Osteocyte (in vitro differentiated cells): Measurements from ENCODE around the gene CXorf38. TPM values are rescaled to one million over a fixed set of nuclear protein-coding genes. Genes with fewer than 3 reads are reported as not detected.

ENCODE experiments used
- DNase-seq: peaks from one replicate; pipeline ENCODE4 v3.0.0; 2021; ENCODE audit warnings: mixed read lengths; ENCODE audit not compliant: unreplicated experiment; ENCODE audit errors: extremely low spot score
- H3K27ac Mint-ChIP-seq: one replicate; pipeline ENCODE4 v1.8.0; 2021; ENCODE audit warnings: mild to moderate bottlenecking, mixed read lengths; ENCODE audit not compliant: unreplicated experiment
- H3K27me3 Mint-ChIP-seq: one replicate; pipeline ENCODE4 v1.8.0; 2021; ENCODE audit warnings: mixed read lengths; ENCODE audit not compliant: unreplicated experiment
- H3K36me3 Mint-ChIP-seq: one replicate; pipeline ENCODE4 v1.8.0; 2021; ENCODE audit warnings: mixed read lengths; ENCODE audit not compliant: unreplicated experiment
- H3K4me1 Mint-ChIP-seq: one replicate; pipeline ENCODE4 v1.8.0; 2021; ENCODE audit warnings: mixed read lengths; ENCODE audit not compliant: unreplicated experiment
- H3K4me3 Mint-ChIP-seq: one replicate; pipeline ENCODE4 v1.8.0; 2021; ENCODE audit warnings: mild to moderate bottlenecking, moderate library complexity, mixed read lengths; ENCODE audit not compliant: unreplicated experiment
- H3K9me3 Mint-ChIP-seq: one replicate; pipeline ENCODE4 v1.8.0; 2021; ENCODE audit warnings: mixed read lengths; ENCODE audit not compliant: unreplicated experiment
- total RNA-seq: library from RNA; stranded (reverse); gene quantifications from 2 replicates; pipeline ENCODE4 v1.2.1, GENCODE V29; 2021
- TF ChIP-seq, protein P1 (sequence below): fragments of 200-600 bp; sonication (generic); IDR thresholded peaks from 2 replicates; pipeline ENCODE4 v1.5.0; 2021; ENCODE audit warnings: antibody characterized with exemption, mild to moderate bottlenecking, moderate library complexity

Gene CXorf38
- total RNA-seq, 1 donor from 2014 or later, result 9.9 TPM

DNA sequence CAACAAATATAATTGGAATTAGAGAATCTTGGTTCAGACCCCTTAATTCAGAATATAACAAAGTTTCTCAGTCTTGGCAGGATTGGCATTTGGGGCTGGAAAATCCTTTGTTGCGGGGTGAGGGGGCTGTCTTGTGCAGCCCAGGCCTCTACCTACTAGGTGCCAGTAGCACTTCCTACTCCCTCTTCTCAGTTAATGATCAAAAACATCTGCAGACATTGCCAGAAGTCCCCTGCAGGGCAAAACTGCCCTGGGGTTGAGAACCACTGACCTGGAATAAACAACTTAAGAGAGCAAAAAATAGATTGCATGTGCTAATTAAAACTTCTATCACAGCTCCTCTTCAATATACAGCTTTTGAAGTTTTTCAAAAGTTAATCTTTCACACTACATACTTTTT is 36.7 kb upstream of the CXorf38 start:
- peaks cover 22% of the 10 kb centered on the region for H3K36me3 Mint-ChIP-seq
- TF ChIP-seq, protein P1, sequence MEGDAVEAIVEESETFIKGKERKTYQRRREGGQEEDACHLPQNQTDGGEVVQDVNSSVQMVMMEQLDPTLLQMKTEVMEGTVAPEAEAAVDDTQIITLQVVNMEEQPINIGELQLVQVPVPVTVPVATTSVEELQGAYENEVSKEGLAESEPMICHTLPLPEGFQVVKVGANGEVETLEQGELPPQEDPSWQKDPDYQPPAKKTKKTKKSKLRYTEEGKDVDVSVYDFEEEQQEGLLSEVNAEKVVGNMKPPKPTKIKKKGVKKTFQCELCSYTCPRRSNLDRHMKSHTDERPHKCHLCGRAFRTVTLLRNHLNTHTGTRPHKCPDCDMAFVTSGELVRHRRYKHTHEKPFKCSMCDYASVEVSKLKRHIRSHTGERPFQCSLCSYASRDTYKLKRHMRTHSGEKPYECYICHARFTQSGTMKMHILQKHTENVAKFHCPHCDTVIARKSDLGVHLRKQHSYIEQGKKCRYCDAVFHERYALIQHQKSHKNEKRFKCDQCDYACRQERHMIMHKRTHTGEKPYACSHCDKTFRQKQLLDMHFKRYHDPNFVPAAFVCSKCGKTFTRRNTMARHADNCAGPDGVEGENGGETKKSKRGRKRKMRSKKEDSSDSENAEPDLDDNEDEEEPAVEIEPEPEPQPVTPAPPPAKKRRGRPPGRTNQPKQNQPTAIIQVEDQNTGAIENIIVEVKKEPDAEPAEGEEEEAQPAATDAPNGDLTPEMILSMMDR, result no peak
- no peak overlapping the region for H3K27ac Mint-ChIP-seq
- no peaks in the 10 kb centered on the region for H3K9me3 Mint-ChIP-seq
- peaks cover 8% of the 10 kb centered on the region for H3K4me1 Mint-ChIP-seq
- no peak overlapping the region for H3K4me3 Mint-ChIP-seq
- DNase-seq, result no peak
- H3K27me3 Mint-ChIP-seq, result no peaks in the 10 kb centered on the region

DNA sequence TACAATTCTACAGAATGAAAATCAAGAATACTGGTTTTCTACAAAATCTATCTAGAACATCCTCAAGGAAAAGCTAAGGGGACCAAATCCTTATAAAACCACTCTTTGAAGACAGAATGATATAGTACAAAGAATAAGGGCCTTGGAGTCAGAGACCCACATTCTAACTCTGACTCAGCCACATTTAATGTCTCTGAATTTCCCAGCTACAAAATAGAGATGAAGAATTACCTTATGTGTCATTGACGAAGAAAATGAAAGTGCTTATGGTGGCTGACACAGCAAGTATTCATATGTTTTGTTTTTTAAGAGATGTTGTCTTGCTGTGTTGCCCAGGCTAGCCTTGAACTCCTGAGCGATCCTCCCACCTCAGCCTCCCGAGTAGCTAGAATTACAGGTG is 35.9 kb upstream of the CXorf38 start:
- Mint-ChIP-seq H3K4me3 (no peak overlapping the region), H3K27me3 (no peaks in the 10 kb centered on the region), H3K4me1 (peaks cover 8% of the 10 kb centered on the region), H3K27ac (no peak overlapping the region), H3K36me3 (peaks cover 18% of the 10 kb centered on the region), H3K9me3 (no peaks in the 10 kb centered on the region)
- no peak for DNase-seq
- TF ChIP-seq, protein P1, result no peak

DNA sequence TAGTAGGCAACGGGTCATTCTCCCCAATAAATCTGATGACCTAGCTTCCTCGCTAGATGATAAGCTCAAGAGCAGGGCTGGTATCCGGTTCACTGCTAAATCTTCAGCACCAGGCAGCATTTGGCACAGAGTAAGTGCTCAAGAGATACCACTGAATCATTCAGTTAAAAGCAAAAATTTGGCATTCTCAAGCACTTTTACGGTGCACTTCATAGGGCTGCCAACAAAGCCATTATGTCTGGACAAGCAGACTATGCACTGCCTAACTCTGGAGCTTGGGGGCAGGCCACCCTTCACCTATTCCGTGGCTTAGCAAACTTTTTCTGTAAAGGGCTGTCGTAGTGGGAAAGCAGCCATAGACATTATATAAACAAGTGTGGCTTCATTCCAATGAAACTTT is 23.8 kb upstream of the CXorf38 start:
- H3K36me3 Mint-ChIP-seq, result peaks cover 30% of the 10 kb centered on the region
- TF ChIP-seq, protein P1, result no peak
- no peaks in the 10 kb centered on the region for H3K27me3 Mint-ChIP-seq
- H3K4me1 Mint-ChIP-seq, result no peaks in the 10 kb centered on the region
- peaks cover 4% of the 10 kb centered on the region for H3K9me3 Mint-ChIP-seq
- no peak overlapping the region for H3K27ac Mint-ChIP-seq
- DNase-seq, result no peak
- H3K4me3 Mint-ChIP-seq, result no peak overlapping the region

DNA sequence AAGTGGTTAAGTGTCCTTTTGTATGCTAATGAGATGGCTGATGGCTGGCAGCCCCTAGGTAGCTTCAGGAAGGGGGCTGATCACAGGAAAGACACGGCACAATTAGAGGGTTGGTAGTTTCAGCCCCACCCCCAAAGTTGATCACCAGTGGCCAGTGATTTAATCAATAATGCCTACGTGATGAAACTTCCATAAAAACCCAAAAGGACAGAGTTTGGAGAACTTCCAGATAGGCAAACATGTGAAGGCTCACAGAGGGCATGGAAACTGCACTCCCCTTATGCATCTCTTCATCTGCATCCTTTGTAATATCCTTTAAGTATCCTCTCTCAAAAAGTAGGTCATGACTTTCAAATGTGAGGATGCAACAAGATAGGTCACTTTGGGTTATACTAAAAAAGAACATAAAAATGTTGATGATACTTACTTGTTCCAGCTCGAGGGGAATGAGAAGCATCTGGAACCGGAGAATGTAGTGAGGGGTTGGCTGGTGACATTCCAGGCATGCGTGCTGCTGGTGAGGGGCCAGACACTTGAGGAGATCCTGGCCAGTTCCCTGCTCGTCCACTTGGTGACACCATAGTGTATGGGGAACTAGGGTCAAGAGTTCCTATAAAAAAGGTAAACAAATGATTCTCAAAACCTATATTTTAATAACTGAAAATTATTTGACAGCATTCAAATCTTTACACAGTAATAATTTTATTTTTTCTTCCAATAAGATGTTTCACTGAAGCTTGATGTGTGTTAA is 16.7 kb upstream of the CXorf38 start:
- Mint-ChIP-seq H3K36me3 (peaks cover 23% of the 10 kb centered on the region), H3K27me3 (no peaks in the 10 kb centered on the region), H3K9me3 (peaks cover 4% of the 10 kb centered on the region), H3K27ac (no peak overlapping the region), H3K4me3 (no peak overlapping the region), H3K4me1 (no peaks in the 10 kb centered on the region)
- TF ChIP-seq, protein P1, result peak; percentile 47
- no peak for DNase-seq

DNA sequence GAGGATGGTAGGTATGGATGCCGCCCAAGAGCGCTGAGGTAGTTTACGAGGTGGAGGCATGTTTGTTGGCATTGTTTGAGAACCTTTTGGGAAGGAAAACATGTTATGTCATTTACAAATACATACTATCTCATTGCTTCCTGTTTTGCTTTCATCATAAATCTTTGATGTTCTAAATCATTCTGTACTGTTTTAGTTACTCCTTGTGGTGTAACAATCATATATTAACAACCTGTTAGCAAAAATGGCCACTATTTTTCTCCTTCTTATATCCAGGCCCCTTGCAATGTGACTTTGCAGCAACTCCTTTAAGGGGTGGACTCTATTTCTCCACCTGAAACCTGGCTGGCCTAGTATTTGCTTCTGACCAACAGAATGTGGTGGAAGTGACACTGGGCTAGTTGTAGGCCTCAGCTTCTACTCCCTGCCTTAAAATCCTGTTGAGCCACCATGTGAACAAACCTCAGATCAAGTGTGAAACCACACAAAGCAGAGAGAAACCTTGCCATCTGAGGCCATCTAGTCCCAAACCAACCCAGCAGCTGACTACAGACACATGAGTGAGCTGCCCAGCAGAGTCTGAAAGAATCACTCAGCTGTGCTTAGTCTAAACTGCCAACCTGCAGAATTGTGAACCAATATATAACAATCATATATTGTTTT is 15.8 kb upstream of the CXorf38 start:
- Mint-ChIP-seq H3K4me1 (no peaks in the 10 kb centered on the region), H3K27ac (no peak overlapping the region), H3K27me3 (no peaks in the 10 kb centered on the region), H3K36me3 (peaks cover 23% of the 10 kb centered on the region), H3K9me3 (peaks cover 4% of the 10 kb centered on the region), H3K4me3 (no peak overlapping the region)
- no peak for DNase-seq
- TF ChIP-seq, protein P1, result no peak
